GM12891 (cell line): ENCODE measurements around the gene ACOX2.

Experiments used
- POLR2A ChIP-seq: IDR thresholded peaks from 2 replicates; pipeline ENCODE4 v1.6.1; 2011; ENCODE audit warnings: low read depth, low read length, control low read depth
- POLR2AphosphoS5 ChIP-seq: IDR thresholded peaks from 2 replicates; pipeline ENCODE4 v1.6.1; 2011; ENCODE audit warnings: low read depth, low read length, control low read depth
- TAF1 ChIP-seq: IDR thresholded peaks from 2 replicates; pipeline ENCODE4 v1.6.1; 2011; ENCODE audit warnings: low read depth, low read length, control low read depth

DNA sequence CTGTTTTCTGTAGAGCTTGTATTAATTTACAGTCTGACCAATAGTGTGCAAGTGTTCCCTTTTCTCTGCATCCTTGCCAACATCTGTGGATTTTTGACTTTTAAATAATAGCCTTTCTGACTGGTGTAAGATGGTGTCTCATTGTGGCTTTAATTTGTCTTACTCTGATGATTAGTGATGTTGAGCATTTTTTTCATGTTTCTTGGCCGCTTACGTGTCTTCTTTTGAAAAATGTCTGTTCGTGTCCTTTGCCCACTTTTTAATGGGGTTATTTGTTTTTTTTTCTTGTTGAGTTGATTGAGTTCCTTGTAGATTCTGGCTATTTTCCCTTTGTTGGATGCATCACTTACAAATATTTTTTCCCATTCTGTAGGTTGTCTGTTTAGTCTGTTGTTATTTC lies 7.6 kb upstream of the ACOX2 start:
- TF ChIP-seq POLR2AphosphoS5 (no peak), POLR2A (no peak), TAF1 (no peak)
